Omental fat pad (tissue), 4 donors: ENCODE results near the gene GATA2. TPM values are rescaled to one million over a fixed set of nuclear protein-coding genes. Genes with fewer than 3 reads are reported as not detected.

Experiments used
- ATAC-seq: fragments of 150-250 bp; one replicate; pipeline ENCODE4 v1.9.1; 2016; ENCODE audit warnings: mild to moderate bottlenecking, moderate library complexity; ENCODE audit not compliant: low FRiP score
- DNase-seq: peaks from one replicate; pipeline ENCODE4 v3.0.0-alpha.2; 2019; ENCODE audit warnings: low spot score
- CTCF ChIP-seq, 3 donors: fragments of 450-650 bp; IDR thresholded peaks; one replicate each; pipeline ENCODE4 v1.5.1; 2016 to 2017; ENCODE audit warnings: antibody characterized with exemption in 3 of 3, mild to moderate bottlenecking in 3 of 3, moderate library complexity in 2 of 3
- total RNA-seq, 4 donors: library from RNA; depleted of rRNA; stranded (reverse); fragments of >200 nt; gene quantifications; one replicate each; pipeline ENCODE4 v1.1.0, GENCODE V29; 2016

The GATA2 gene
- total RNA-seq, 4 donors from 2014 or later, result 4.2 to 32.5 (median 9.0) TPM

DNA sequence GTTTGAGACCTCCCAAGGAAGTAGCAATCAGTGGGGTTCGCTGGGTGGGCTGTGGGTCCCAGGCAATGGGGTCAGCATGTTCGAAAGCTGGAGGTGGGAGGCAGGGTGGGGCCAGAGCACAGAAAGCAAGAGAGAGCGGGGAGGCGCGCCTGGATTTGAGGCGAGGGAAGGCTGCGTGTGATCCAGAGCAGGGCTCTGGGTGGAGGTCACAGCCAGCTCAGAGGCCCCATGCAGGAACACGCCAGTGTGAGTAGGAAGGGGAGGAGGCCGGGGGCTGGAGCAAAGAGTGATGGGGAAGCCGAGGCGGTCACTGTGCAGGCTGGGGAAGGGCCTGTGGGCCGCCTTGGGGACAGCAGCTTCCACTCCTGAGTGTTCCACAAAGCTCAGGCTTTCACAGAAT is 35.1 kb downstream of the GATA2 start:
- no peak for TF ChIP-seq CTCF (IDR thresholded peaks at IDR 0.05)
- DNase-seq, result no peak
- ATAC-seq, result no peak

DNA sequence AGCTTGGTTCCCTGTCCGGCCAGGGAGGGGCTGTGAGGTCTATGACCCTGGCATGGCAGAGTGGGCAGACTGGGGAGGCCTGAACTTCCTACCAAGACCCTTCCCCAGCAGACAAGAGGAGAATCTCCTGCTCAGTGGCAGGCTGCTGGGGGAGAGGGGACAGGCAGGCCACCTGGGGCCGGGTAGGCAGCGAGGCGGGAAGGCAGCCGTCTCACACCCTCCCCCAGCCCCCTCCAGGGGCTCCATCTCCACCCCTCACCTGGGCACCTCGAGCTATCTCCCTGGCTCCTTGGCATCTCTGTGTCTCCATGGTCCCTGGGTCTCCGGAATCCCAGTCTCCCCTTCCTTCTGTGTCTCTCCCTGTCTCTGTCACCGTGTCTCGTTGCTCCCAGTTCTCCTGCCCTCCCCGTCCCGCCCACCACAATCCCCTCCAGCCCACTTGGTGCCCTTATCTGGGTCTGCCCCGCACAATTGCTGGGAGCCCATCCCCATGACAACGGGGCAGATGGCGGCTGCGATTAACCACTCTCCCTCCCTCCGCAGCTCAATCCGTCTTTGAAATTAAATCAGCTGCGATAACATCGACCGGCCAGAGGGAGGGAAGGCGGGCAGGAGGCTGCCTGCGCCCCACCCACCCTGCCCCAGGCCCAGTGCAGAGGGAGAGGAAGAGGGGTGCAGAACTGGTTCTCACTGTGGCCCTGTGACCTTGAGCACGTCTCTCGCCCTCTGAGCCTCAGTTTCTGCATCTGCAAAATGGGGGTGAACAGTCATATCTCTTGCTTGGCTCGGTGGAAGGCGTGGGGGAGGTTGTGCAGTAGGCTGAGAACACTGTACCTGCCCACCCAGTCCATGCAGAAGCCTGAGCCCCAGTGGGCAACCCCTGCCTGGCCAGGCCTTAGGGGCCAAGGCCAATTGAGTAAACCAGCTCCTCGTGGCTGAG is 36.0 kb downstream of the GATA2 start:
- ATAC-seq (no peak), DNase-seq (no peak)
- no peak for TF ChIP-seq CTCF (IDR thresholded peaks at IDR 0.05)

- TF ChIP-seq CTCF (IDR thresholded peaks at IDR 0.05), result no peak
- ATAC-seq (no peak), DNase-seq (no peak)
Observed at GRCh38 chr3:128455786-128456748, 36.9 kb downstream of the GATA2 start.

DNA sequence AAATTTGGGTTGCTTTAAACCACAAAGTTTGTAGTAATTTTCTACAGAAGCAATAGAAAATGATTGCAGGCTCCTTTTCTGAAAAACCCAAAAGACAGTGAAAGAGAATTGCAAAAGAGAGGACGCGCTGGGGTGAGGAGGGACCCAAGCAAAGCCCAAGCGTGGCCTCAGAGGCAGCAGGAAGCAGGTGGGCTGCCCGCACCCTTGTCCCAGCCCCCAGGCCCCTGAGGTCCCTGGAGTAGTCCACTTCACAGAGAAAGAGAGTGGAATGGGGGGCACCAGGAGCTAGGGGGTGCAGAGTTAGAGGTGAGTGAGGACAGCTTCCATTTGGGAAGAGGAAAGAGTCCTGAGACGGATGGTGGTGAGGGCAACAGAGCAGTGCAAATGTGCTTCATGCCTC is 37.9 kb downstream of the GATA2 start:
- ATAC-seq (no peak), DNase-seq (no peak)
- TF ChIP-seq CTCF (IDR thresholded peaks at IDR 0.05), result no peak

- no peak for ATAC-seq
- no peak for DNase-seq
- TF ChIP-seq CTCF (IDR thresholded peaks at IDR 0.05), result no peak
Observed at GRCh38 chr3:128454310-128454618, 38.7 kb downstream of the GATA2 start.

GRCh38 chr3:128453501-128454309 is 39.3 kb downstream of the GATA2 start:
- no peak for TF ChIP-seq CTCF (IDR thresholded peaks at IDR 0.05)
- DNase-seq, result no peak
- ATAC-seq, result no peak
